ENCODE data around the gene PURB.

DNA sequence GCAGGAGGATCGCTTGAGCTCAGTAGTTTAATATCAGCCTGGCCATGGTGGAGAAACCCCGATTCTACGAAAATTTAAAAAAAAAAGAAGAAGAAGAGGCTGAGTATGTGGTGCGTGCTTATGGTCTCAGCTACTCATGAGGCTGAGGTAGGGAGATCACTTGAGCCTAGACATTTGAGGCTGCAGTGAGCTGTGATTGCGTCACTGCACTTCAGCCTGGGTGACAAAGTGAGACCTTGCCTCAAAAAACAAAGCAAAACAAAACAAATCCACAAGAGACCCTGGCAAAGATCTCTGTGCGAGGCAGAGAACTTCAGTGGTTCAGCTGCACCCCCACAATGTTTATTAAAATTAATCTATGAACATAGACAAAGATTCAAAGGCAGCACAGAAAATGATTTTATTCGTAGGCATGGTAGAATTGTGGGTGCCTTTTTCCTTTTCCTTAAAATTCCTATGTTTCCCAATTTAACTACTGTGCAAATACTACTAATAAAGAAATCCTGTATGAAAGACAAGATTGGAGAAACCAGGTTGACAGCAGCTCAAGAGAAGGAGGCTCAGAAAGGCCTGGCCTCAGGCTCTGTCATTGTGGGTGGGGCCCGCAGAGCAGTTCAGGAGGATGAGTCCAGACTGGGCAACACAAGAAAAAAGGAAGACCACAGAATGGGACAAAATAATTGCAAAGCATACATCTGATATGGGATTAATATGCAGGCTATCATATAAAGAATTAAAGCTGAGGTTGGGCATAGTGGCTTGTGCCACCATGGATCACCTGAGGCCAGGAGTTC is 24.5 kb upstream of the PURB start:
- TF ChIP-seq, protein P1, sequence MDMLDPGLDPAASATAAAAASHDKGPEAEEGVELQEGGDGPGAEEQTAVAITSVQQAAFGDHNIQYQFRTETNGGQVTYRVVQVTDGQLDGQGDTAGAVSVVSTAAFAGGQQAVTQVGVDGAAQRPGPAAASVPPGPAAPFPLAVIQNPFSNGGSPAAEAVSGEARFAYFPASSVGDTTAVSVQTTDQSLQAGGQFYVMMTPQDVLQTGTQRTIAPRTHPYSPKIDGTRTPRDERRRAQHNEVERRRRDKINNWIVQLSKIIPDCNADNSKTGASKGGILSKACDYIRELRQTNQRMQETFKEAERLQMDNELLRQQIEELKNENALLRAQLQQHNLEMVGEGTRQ (IDR thresholded peaks at IDR 0.05; ENCODE audit: low read depth, low read length), result no peak
- TF ChIP-seq, protein P2, sequence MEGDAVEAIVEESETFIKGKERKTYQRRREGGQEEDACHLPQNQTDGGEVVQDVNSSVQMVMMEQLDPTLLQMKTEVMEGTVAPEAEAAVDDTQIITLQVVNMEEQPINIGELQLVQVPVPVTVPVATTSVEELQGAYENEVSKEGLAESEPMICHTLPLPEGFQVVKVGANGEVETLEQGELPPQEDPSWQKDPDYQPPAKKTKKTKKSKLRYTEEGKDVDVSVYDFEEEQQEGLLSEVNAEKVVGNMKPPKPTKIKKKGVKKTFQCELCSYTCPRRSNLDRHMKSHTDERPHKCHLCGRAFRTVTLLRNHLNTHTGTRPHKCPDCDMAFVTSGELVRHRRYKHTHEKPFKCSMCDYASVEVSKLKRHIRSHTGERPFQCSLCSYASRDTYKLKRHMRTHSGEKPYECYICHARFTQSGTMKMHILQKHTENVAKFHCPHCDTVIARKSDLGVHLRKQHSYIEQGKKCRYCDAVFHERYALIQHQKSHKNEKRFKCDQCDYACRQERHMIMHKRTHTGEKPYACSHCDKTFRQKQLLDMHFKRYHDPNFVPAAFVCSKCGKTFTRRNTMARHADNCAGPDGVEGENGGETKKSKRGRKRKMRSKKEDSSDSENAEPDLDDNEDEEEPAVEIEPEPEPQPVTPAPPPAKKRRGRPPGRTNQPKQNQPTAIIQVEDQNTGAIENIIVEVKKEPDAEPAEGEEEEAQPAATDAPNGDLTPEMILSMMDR (conservative IDR thresholded peaks at IDR 0.05; ENCODE audit: low read depth, low read length), result no peak
